Chondrocyte (in vitro differentiated cells): ENCODE data around the gene TFPI. TPM values are rescaled to one million over a fixed set of nuclear protein-coding genes. Genes with fewer than 3 reads are reported as not detected.

Experiments
- DNase-seq: peaks from one replicate; pipeline ENCODE4 v3.0.0; 2021; ENCODE audit warnings: mixed read lengths, low spot score
- H3K27ac Mint-ChIP-seq: one replicate; pipeline ENCODE4 v1.8.0; 2021; ENCODE audit warnings: mild to moderate bottlenecking, moderate library complexity, mixed read lengths; ENCODE audit not compliant: unreplicated experiment
- H3K27me3 Mint-ChIP-seq: 2 replicates; pipeline ENCODE4 v1.8.0; 2021; ENCODE audit warnings: low read depth, mixed read lengths
- H3K36me3 Mint-ChIP-seq: 2 replicates; pipeline ENCODE4 v1.8.0; 2021; ENCODE audit warnings: low read depth, mixed read lengths
- H3K4me1 Mint-ChIP-seq: 2 replicates; pipeline ENCODE4 v1.8.0; 2021; ENCODE audit warnings: low read depth, mild to moderate bottlenecking, mixed read lengths
- H3K4me3 Mint-ChIP-seq: one replicate; pipeline ENCODE4 v1.8.0; 2021; ENCODE audit warnings: mild to moderate bottlenecking, moderate library complexity, mixed read lengths; ENCODE audit not compliant: unreplicated experiment
- H3K9me3 Mint-ChIP-seq: 2 replicates; pipeline ENCODE4 v1.8.0; 2021; ENCODE audit warnings: low read depth, mixed read lengths
- long read RNA-seq: library from polyadenylated mRNA; stranded (forward); transcript quantifications from one replicate; pipeline ENCODE4 v2.0.0, GENCODE V29; 2021
- total RNA-seq: library from RNA; stranded (reverse); gene quantifications from 3 replicates; pipeline ENCODE4 v1.2.1, GENCODE V29; 2021
- TF ChIP-seq, protein P1 (sequence below): fragments of 200-600 bp; sonication (generic); IDR thresholded peaks from 2 replicates; pipeline ENCODE4 v1.5.0; 2021; ENCODE audit warnings: antibody characterized with exemption, mild to moderate bottlenecking, moderate library complexity

TFPI gene
- 116 to 173 TPM (median 161 TPM) in 3 replicates for total RNA-seq
- long read RNA-seq, transcript TFPI-202 (7 exons, 1,088 nt): minor isoform, 9 of 200 reads
- long read RNA-seq, transcript TFPI-201 (8 exons, 3,885 nt): major isoform, 119 of 200 reads
- long read RNA-seq, partial matches to known transcripts: 7 of 200 reads
- long read RNA-seq, other reads (novel, unspliced or antisense): 62 of 200 reads

GRCh38 chr2:187554011-187554703 is at the start of gene TFPI:
TSS of gene TFPI (minus strand) at chr2:187554435. CDS start at chr2:187503768, 50,667 bp downstream.
- DNase-seq: no peak
- H3K36me3 Mint-ChIP-seq: peaks cover 4% of the 10 kb centered on the region
- H3K4me1 Mint-ChIP-seq: peaks cover 43% of the 10 kb centered on the region
- TF ChIP-seq, protein P1, sequence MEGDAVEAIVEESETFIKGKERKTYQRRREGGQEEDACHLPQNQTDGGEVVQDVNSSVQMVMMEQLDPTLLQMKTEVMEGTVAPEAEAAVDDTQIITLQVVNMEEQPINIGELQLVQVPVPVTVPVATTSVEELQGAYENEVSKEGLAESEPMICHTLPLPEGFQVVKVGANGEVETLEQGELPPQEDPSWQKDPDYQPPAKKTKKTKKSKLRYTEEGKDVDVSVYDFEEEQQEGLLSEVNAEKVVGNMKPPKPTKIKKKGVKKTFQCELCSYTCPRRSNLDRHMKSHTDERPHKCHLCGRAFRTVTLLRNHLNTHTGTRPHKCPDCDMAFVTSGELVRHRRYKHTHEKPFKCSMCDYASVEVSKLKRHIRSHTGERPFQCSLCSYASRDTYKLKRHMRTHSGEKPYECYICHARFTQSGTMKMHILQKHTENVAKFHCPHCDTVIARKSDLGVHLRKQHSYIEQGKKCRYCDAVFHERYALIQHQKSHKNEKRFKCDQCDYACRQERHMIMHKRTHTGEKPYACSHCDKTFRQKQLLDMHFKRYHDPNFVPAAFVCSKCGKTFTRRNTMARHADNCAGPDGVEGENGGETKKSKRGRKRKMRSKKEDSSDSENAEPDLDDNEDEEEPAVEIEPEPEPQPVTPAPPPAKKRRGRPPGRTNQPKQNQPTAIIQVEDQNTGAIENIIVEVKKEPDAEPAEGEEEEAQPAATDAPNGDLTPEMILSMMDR: peak; percentile 40
- H3K4me3 Mint-ChIP-seq: peak within 1 kb of the TSS; percentile 86
- H3K27ac Mint-ChIP-seq: peak within 1 kb of the TSS; percentile 97
- H3K9me3 Mint-ChIP-seq: no peaks in the 10 kb centered on the region
- no peaks in the 10 kb centered on the region for H3K27me3 Mint-ChIP-seq

GRCh38 chr2:187594801-187595200 is 40.6 kb upstream of the TFPI start:
- H3K27me3 Mint-ChIP-seq: no peaks in the 10 kb centered on the region
- DNase-seq: no peak
- no peaks in the 10 kb centered on the region for H3K36me3 Mint-ChIP-seq
- no peak overlapping the region for H3K27ac Mint-ChIP-seq
- TF ChIP-seq, protein P1: peak; percentile 89
- H3K4me1 Mint-ChIP-seq: no peaks in the 10 kb centered on the region
- no peak overlapping the region for H3K4me3 Mint-ChIP-seq
- no peaks in the 10 kb centered on the region for H3K9me3 Mint-ChIP-seq

GRCh38 chr2:187593697-187594096 is 39.5 kb upstream of the TFPI start:
- DNase-seq: no peak
- H3K9me3 Mint-ChIP-seq: no peaks in the 10 kb centered on the region
- H3K27me3 Mint-ChIP-seq: no peaks in the 10 kb centered on the region
- H3K4me3 Mint-ChIP-seq: no peak overlapping the region
- H3K27ac Mint-ChIP-seq: no peak overlapping the region
- no peaks in the 10 kb centered on the region for H3K36me3 Mint-ChIP-seq
- no peaks in the 10 kb centered on the region for H3K4me1 Mint-ChIP-seq
- TF ChIP-seq, protein P1: no peak

DNA sequence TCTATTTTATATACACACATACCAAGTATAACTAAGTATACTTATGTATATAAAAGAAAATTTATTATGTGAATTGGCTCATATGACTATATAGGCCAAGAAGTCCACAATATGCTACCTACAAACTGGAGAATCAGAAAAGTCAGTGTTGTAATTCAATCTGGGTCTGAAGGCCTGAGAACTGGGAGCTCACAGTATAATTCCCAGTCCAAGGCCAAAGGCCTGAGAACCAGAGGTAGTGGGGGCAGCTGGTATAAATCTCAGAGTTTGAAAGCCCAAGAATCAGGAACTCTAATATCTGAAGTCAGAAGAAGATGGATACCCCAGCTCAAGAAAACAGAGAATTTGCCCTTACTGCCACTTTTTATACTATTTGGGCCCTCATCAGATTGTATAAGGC is 38.9 kb upstream of the TFPI start:
- Mint-ChIP-seq H3K36me3 (peaks cover under 1% of the 10 kb centered on the region), H3K27me3 (no peaks in the 10 kb centered on the region), H3K9me3 (no peaks in the 10 kb centered on the region), H3K27ac (no peak overlapping the region), H3K4me1 (no peaks in the 10 kb centered on the region), H3K4me3 (no peak overlapping the region)
- DNase-seq: no peak
- TF ChIP-seq, protein P1: no peak

- no peak overlapping the region for H3K4me3 Mint-ChIP-seq
- H3K4me1 Mint-ChIP-seq: peaks cover 10% of the 10 kb centered on the region
- H3K27me3 Mint-ChIP-seq: no peaks in the 10 kb centered on the region
- DNase-seq: no peak
- no peak overlapping the region for H3K27ac Mint-ChIP-seq
- H3K36me3 Mint-ChIP-seq: peaks cover 1% of the 10 kb centered on the region
- H3K9me3 Mint-ChIP-seq: no peaks in the 10 kb centered on the region
- TF ChIP-seq, protein P1: no peak
These were observed 35.9 kb upstream of the TFPI start for GRCh38 chr2:187590175-187590574.
